OCI-LY1 (cell line): ENCODE results near the gene TAF6L.

ENCODE experiments used
- H2AFZ ChIP-seq: fragments of 200-600 bp; sonication (generic), shearing (Covaris generic); 2 replicates; pipeline ENCODE4 v1.6.0; 2014; ENCODE audit warnings: antibody characterized with exemption, mild to moderate bottlenecking, low read length
- H3F3A ChIP-seq: fragments of 200-600 bp; sonication (generic), shearing (Covaris generic); 2 replicates; pipeline ENCODE4 v1.6.0; 2014; ENCODE audit warnings: mild to moderate bottlenecking, antibody characterized with exemption, low read length, moderate library complexity; ENCODE audit not compliant: insufficient read depth
- H3K27ac ChIP-seq: fragments of 200-600 bp; sonication (generic); 2 replicates; pipeline ENCODE4 v1.5.1; 2014; ENCODE audit warnings: low read length, mixed run types, mild to moderate bottlenecking, low read depth; ENCODE audit not compliant: poor library complexity, severe bottlenecking
- H3K27me3 ChIP-seq: fragments of 200-600 bp; sonication (generic); 2 replicates; pipeline ENCODE4 v1.6.0; 2014; ENCODE audit warnings: antibody characterized with exemption, mild to moderate bottlenecking, low read length, moderate library complexity; ENCODE audit not compliant: insufficient read depth
- H3K36me3 ChIP-seq: fragments of 200-600 bp; sonication (generic); 2 replicates; pipeline ENCODE4 v1.6.1; 2014; ENCODE audit warnings: mild to moderate bottlenecking, antibody characterized with exemption, low read length, moderate library complexity, mixed read lengths; ENCODE audit not compliant: insufficient read depth
- H3K4me1 ChIP-seq: fragments of 200-600 bp; sonication (generic); 2 replicates; pipeline ENCODE4 v1.5.1; 2014; ENCODE audit warnings: mild to moderate bottlenecking, low read length, moderate library complexity; ENCODE audit not compliant: insufficient read depth, severe bottlenecking
- H3K4me2 ChIP-seq: fragments of 200-600 bp; sonication (generic), shearing (Covaris generic); 2 replicates; pipeline ENCODE4 v1.6.1; 2014; ENCODE audit warnings: low read length
- H3K4me3 ChIP-seq: fragments of 200-600 bp; sonication (generic); 2 replicates; pipeline ENCODE4 v1.5.1; 2014; ENCODE audit warnings: low read length, low read depth, mild to moderate bottlenecking, mixed read lengths; ENCODE audit not compliant: poor library complexity, severe bottlenecking
- H3K79me2 ChIP-seq: fragments of 200-600 bp; shearing (Covaris generic); 2 replicates; pipeline ENCODE4 v1.6.1; 2016; ENCODE audit warnings: mixed run types, low read length, mixed read lengths; ENCODE audit not compliant: insufficient read depth
- H3K9ac ChIP-seq: fragments of 200-600 bp; sonication (generic), shearing (Covaris generic); 2 replicates; pipeline ENCODE4 v1.6.1; 2014; ENCODE audit warnings: mild to moderate bottlenecking, low read length, mixed read lengths
- H3K9me2 ChIP-seq: fragments of 200-600 bp; sonication (generic), shearing (Covaris generic); 2 replicates; pipeline ENCODE4 v1.6.1; 2014; ENCODE audit warnings: low read depth, mild to moderate bottlenecking, low read length, mixed read lengths
- H3K9me3 ChIP-seq: fragments of 200-600 bp; shearing (Covaris generic); 2 replicates; pipeline ENCODE4 v1.6.1; 2014; ENCODE audit warnings: low read length, mixed read lengths
- H4K20me1 ChIP-seq: fragments of 200-600 bp; sonication (generic), shearing (Covaris generic); 2 replicates; pipeline ENCODE4 v1.6.0; 2016; ENCODE audit warnings: mild to moderate bottlenecking, low read length; ENCODE audit not compliant: insufficient read depth
- CTCF ChIP-seq: fragments of 200-600 bp; sonication (generic), shearing (Covaris generic); IDR thresholded peaks from 2 replicates; pipeline ENCODE4 v1.5.1; 2017; ENCODE audit warnings: mild to moderate bottlenecking, antibody characterized with exemption, low read length, moderate library complexity, mixed read lengths
- EZH2 ChIP-seq: fragments of 200-600 bp; sonication (generic), shearing (Covaris generic); IDR thresholded peaks from 2 replicates; pipeline ENCODE4 v1.8.0; 2017; ENCODE audit warnings: borderline replicate concordance, mixed run types, mild to moderate bottlenecking, antibody characterized with exemption, low read length, moderate library complexity, mixed read lengths

TAF6L gene

GRCh38 chr11:62771144-62772021 is at the start of gene TAF6L:
Gene TAF6L, plus strand, starts transcription at chr11:62771396. Its CDS starts 4,388 bp downstream, at chr11:62775784.
- peak within 1 kb of the TSS; percentile 86 for H3K9ac ChIP-seq
- peak within 1 kb of the TSS; percentile 95 for H3K4me3 ChIP-seq
- peaks cover 17% of the 10 kb centered on the region; the same call in 1 of the 2 replicates for H3K36me3 ChIP-seq
- H3K27ac ChIP-seq = peak within 1 kb of the TSS; percentile 90
- H3F3A ChIP-seq = no peaks in the 10 kb centered on the region
- H3K79me2 ChIP-seq = no peaks in the 10 kb centered on the region
- peak within 1 kb of the TSS; percentile 58 for H2AFZ ChIP-seq
- no peaks in the 10 kb centered on the region for H3K9me3 ChIP-seq
- no peaks in the 10 kb centered on the region for H4K20me1 ChIP-seq
- no peaks in the 10 kb centered on the region for H3K27me3 ChIP-seq
- TF ChIP-seq CTCF (no peak), EZH2 (no peak)
- H3K4me1 ChIP-seq = peaks cover 25% of the 10 kb centered on the region
- H3K9me2 ChIP-seq = no peaks in the 10 kb centered on the region
- H3K4me2 ChIP-seq = peak within 1 kb of the TSS; percentile 99

GRCh38 chr11:62721994-62722393 is 49.2 kb upstream of the TAF6L start:
- H2AFZ ChIP-seq = no peak overlapping the region
- no peak for TF ChIP-seq EZH2
- TF ChIP-seq CTCF = peak; percentile 28; the same call in 1 of the 2 replicates
- no peaks in the 10 kb centered on the region for H3K27me3 ChIP-seq
- no peaks in the 10 kb centered on the region for H3K9me2 ChIP-seq
- no peak overlapping the region for H3K4me2 ChIP-seq
- peaks cover 16% of the 10 kb centered on the region for H3K4me1 ChIP-seq
- H3K9me3 ChIP-seq = no peaks in the 10 kb centered on the region
- H3K27ac ChIP-seq = no peak overlapping the region
- H4K20me1 ChIP-seq = no peaks in the 10 kb centered on the region; the same call in 1 of the 2 replicates
- H3F3A ChIP-seq = no peaks in the 10 kb centered on the region
- no peak overlapping the region for H3K9ac ChIP-seq
- H3K36me3 ChIP-seq = peaks cover 95% of the 10 kb centered on the region
- H3K4me3 ChIP-seq = no peak overlapping the region
- peaks cover 34% of the 10 kb centered on the region for H3K79me2 ChIP-seq

GRCh38 chr11:62724171-62724570 is 47.0 kb upstream of the TAF6L start:
- H3K4me2 ChIP-seq = peak overlapping the region; percentile 75
- H4K20me1 ChIP-seq = no peaks in the 10 kb centered on the region; the same call in 1 of the 2 replicates
- no peaks in the 10 kb centered on the region for H3K9me3 ChIP-seq
- H3K27ac ChIP-seq = no peak overlapping the region
- no peak for TF ChIP-seq CTCF
- no peak for TF ChIP-seq EZH2
- H3K4me1 ChIP-seq = peaks cover 16% of the 10 kb centered on the region
- H3K4me3 ChIP-seq = peak overlapping the region; percentile 99
- H2AFZ ChIP-seq = no peak overlapping the region
- no peaks in the 10 kb centered on the region for H3K9me2 ChIP-seq
- H3K27me3 ChIP-seq = no peaks in the 10 kb centered on the region
- peaks cover 73% of the 10 kb centered on the region for H3K36me3 ChIP-seq
- peak overlapping the region; percentile 82; the same call in 1 of the 2 replicates for H3K9ac ChIP-seq
- H3F3A ChIP-seq = no peaks in the 10 kb centered on the region
- H3K79me2 ChIP-seq = peaks cover 42% of the 10 kb centered on the region
